EL (cell line): ENCODE data around the gene TNFRSF21.
A peak's percentile ranks its signal among the peaks of the same experiment; 100 is the strongest.
"Not testable (repeated sequence)": the region's sequence is repeated elsewhere in the genome, so short reads cannot be mapped to it uniquely, and the experiment has no call there.

Source experiments
- DNase-seq: peaks from one replicate; pipeline ENCODE4 v3.0.0-alpha.2; 2016

Gene TNFRSF21

GRCh38 chr6:47286301-47286700, 23.4 kb downstream of the TNFRSF21 start:
- DNase-seq, result no peak

- no peak for DNase-seq
Observed at GRCh38 chr6:47283993-47284392, 25.7 kb downstream of the TNFRSF21 start.

GRCh38 chr6:47278545-47278944, 31.2 kb downstream of the TNFRSF21 start:
- DNase-seq, result peak; percentile 25

GRCh38 chr6:47277702-47278101, 32.0 kb downstream of the TNFRSF21 start:
- DNase-seq, result no peak

- no peak for DNase-seq
Observed at GRCh38 chr6:47276377-47276776, 33.3 kb downstream of the TNFRSF21 start.

- DNase-seq, result no peak
Observed at GRCh38 chr6:47275640-47276039, 34.1 kb downstream of the TNFRSF21 start.

- DNase-seq, result not testable (repeated sequence)
Observed at GRCh38 chr6:47275132-47275531, 34.6 kb downstream of the TNFRSF21 start.

- DNase-seq, result no peak
Observed at GRCh38 chr6:47268572-47269187, 41.0 kb downstream of the TNFRSF21 start.

GRCh38 chr6:47267301-47267700, 42.4 kb downstream of the TNFRSF21 start:
- no peak for DNase-seq

GRCh38 chr6:47265971-47266370, 43.7 kb downstream of the TNFRSF21 start:
- no peak for DNase-seq

- no peak for DNase-seq
Observed at GRCh38 chr6:47264775-47265184, 44.9 kb downstream of the TNFRSF21 start.

GRCh38 chr6:47263268-47263667, 46.4 kb downstream of the TNFRSF21 start:
- DNase-seq, result no peak

GRCh38 chr6:47262231-47262630, 47.5 kb downstream of the TNFRSF21 start:
- DNase-seq, result no peak

GRCh38 chr6:47261191-47261590, 48.5 kb downstream of the TNFRSF21 start:
- DNase-seq, result no peak

GRCh38 chr6:47260021-47260420, 49.7 kb downstream of the TNFRSF21 start:
- DNase-seq, result no peak

GRCh38 chr6:47258724-47259347, 50.9 kb downstream of the TNFRSF21 start:
- DNase-seq, result no peak

- DNase-seq, result no peak
Observed at GRCh38 chr6:47256981-47257730, 52.5 kb downstream of the TNFRSF21 start.

GRCh38 chr6:47256361-47256760, 53.3 kb downstream of the TNFRSF21 start:
- no peak for DNase-seq

GRCh38 chr6:47254906-47255305, 54.8 kb downstream of the TNFRSF21 start:
- no peak for DNase-seq

GRCh38 chr6:47254051-47254450, 55.7 kb downstream of the TNFRSF21 start:
- no peak for DNase-seq

GRCh38 chr6:47253136-47253535, 56.6 kb downstream of the TNFRSF21 start:
- DNase-seq, result no peak

- no peak for DNase-seq
Observed at GRCh38 chr6:47252633-47253032, 57.1 kb downstream of the TNFRSF21 start.

- DNase-seq, result no peak
Observed at GRCh38 chr6:47251396-47251795, 58.3 kb downstream of the TNFRSF21 start.

GRCh38 chr6:47250302-47250701, 59.4 kb downstream of the TNFRSF21 start:
- no peak for DNase-seq
